K562 (cell line): Measurements from ENCODE around the gene CBL. TPM values are rescaled to one million over a fixed set of nuclear protein-coding genes. Genes with fewer than 3 reads are reported as not detected.

Source experiments
- ATAC-seq: fragments of 200-7000 bp; cut with Tn5 transposase; 3 replicates; pipeline ENCODE4 v1.9.1; 2020; ENCODE audit warnings: moderate library complexity
- BruUV-seq: library from RNA; stranded (reverse); fragments of 400-500 nt; replicated peaks from 2 replicates; lab custom pipeline; 2021; lab: Mats Ljungman, UMichigan
- CTCF ChIA-PET: fragments of 300-600 bp; formaldehyde crosslinking; extraction: SDS; loops from one replicate; lab custom pipeline; 2021; ENCODE audit warnings: low intra/inter-chr PET ratio; lab: Yijun Ruan, JAX
- POLR2A ChIA-PET: fragments of 300-600, 350-650 bp; sonication (Branson Sonifier 250); formaldehyde crosslinking; extraction: SDS; loops from one replicate; lab custom pipeline; 2021; ENCODE audit warnings: antibody characterized with exemption, inconsistent platforms; lab: Yijun Ruan, JAX
- DNase-seq, 4 experiments: peaks; one replicate each; pipeline versions ENCODE4 v3.0.0 to v3.0.0-alpha.2; 2011 to 2018; ENCODE audit warnings: low spot score in 3 of 4, mixed read lengths in 3 of 4; ENCODE audit errors: extremely low read depth in 1 of 4
- FAIRE-seq: peaks from 2 replicates; lab custom pipeline; 2011; peaks lifted over from hg19 to GRCh38; lab: Jason Lieb, UNC
- H2AFZ ChIP-seq: 2 replicates; pipeline ENCODE4 v1.6.0; 2011; ENCODE audit warnings: low read depth, low read length, control low read depth, inconsistent platforms
- H3K27ac ChIP-seq: fragments of 200-600 bp; 3 replicates; pipeline ENCODE4 v1.8.0; 2011; ENCODE audit warnings: low read depth, mild to moderate bottlenecking, control low read depth, inconsistent platforms, low read length, moderate library complexity, mixed read lengths; ENCODE audit errors: extremely low read depth
- H3K27me3 ChIP-seq, 2 experiments: fragments of 300-600 bp in 1 of 2; 2 replicates in 1 of 2; 3 replicates in 1 of 2; pipeline versions ENCODE4 v1.6.0 to v1.8.0; 2011; ENCODE audit warnings: inconsistent platforms in 2 of 2, low read length in 2 of 2, mild to moderate bottlenecking in 1 of 2, mixed read lengths in 1 of 2, moderate library complexity in 1 of 2; ENCODE audit not compliant: control insufficient read depth in 2 of 2, insufficient read depth in 2 of 2
- H3K36me3 ChIP-seq: fragments of 300-600 bp; 3 replicates; pipeline ENCODE4 v1.8.0; 2011; ENCODE audit warnings: mild to moderate bottlenecking, low read length, inconsistent platforms; ENCODE audit not compliant: control insufficient read depth, insufficient read depth
- H3K4me1 ChIP-seq, 2 experiments: fragments of 200-600 bp in 1 of 2; replicated peaks in 1 of 2; 2 replicates in 1 of 2; 3 replicates in 1 of 2; pipeline versions ENCODE4 v1.5.1 to v1.8.0; 2011; ENCODE audit warnings: inconsistent platforms in 2 of 2, low read length in 2 of 2, mild to moderate bottlenecking in 1 of 2, mixed read lengths in 1 of 2, moderate library complexity in 1 of 2; ENCODE audit not compliant: control insufficient read depth in 2 of 2, insufficient read depth in 2 of 2
- H3K4me2 ChIP-seq: 2 replicates; pipeline ENCODE4 v1.6.1; 2011; ENCODE audit warnings: low read length, control low read depth, inconsistent platforms, mixed read lengths; ENCODE audit not compliant: insufficient read depth
- H3K4me3 ChIP-seq: fragments of 200-600 bp; sonication (generic), shearing (Covaris generic); 2 replicates; pipeline ENCODE4 v1.5.1; 2016; ENCODE audit warnings: control low read depth, inconsistent platforms
- H3K79me2 ChIP-seq: fragments of 200-600 bp; 3 replicates; pipeline ENCODE4 v1.8.0; 2011; ENCODE audit warnings: low read length, inconsistent platforms; ENCODE audit not compliant: control insufficient read depth, insufficient read depth
- H3K9ac ChIP-seq, 2 experiments: 2 replicates each; pipeline versions ENCODE4 v1.6.0 to v1.6.1; 2011; ENCODE audit warnings: low read depth in 2 of 2, low read length in 2 of 2, control low read depth in 1 of 2, inconsistent platforms in 1 of 2, mild to moderate bottlenecking in 1 of 2, mixed read lengths in 1 of 2; ENCODE audit not compliant: insufficient read depth in 1 of 2
- H3K9me1 ChIP-seq: one replicate; pipeline ENCODE4 v1.6.0; 2011; ENCODE audit warnings: inconsistent platforms, mild to moderate bottlenecking, low read length, moderate library complexity; ENCODE audit not compliant: control insufficient read depth, insufficient read depth
- H3K9me3 ChIP-seq: replicated peaks from 2 replicates; pipeline ENCODE4 v1.5.1; 2011; ENCODE audit warnings: low read depth, low read length, inconsistent platforms; ENCODE audit not compliant: control insufficient read depth, insufficient read depth
- H4K20me1 ChIP-seq: replicated peaks from 2 replicates; pipeline ENCODE4 v1.6.1; 2011; ENCODE audit warnings: low read length, inconsistent platforms, mixed read lengths; ENCODE audit not compliant: control insufficient read depth, insufficient read depth
- ATF7 ChIP-seq: fragments of 450-650 bp; IDR thresholded peaks from 2 replicates; pipeline ENCODE4 v1.7.1; 2014; ENCODE audit warnings: mild to moderate bottlenecking, moderate library complexity
- CREB1 ChIP-seq, 2 experiments: sonication (generic) in 1 of 2; formaldehyde crosslinking in 1 of 2; IDR thresholded peaks; 2 replicates each; pipeline versions ENCODE4 v1.6.1 to v1.8.0; 2012 to 2022; ENCODE audit warnings: inconsistent platforms in 1 of 2, mild to moderate bottlenecking in 1 of 2, missing genetic modification reagents in 1 of 2, moderate library complexity in 1 of 2
- ETS1 ChIP-seq: conservative IDR thresholded peaks from 2 replicates; pipeline ENCODE4 v1.6.1; 2011; ENCODE audit warnings: low read depth, mild to moderate bottlenecking, low read length; ENCODE audit not compliant: control insufficient read depth
- GTF2A2 ChIP-seq: IDR thresholded peaks from 2 replicates; pipeline ENCODE4 v1.6.1; 2016; ENCODE audit warnings: mild to moderate bottlenecking, missing genetic modification characterization, missing compliant biosample characterization
- JUN ChIP-seq, 2 experiments: sonication (generic) in 1 of 2; formaldehyde crosslinking in 1 of 2; IDR thresholded peaks; 2 replicates each; pipeline versions ENCODE4 v1.6.1 to v1.8.0; 2012 to 2022; ENCODE audit warnings: borderline replicate concordance in 2 of 2, mild to moderate bottlenecking in 2 of 2, improper control_type of control experiment in 1 of 2, low read depth in 1 of 2, low read length in 1 of 2, missing genetic modification reagents in 1 of 2
- KAT2B ChIP-seq: IDR thresholded peaks from one replicate; pipeline ENCODE4 v1.6.1; 2012; ENCODE audit warnings: low read depth, mild to moderate bottlenecking, control low read depth, inconsistent platforms, low read length, moderate library complexity
- NR4A1 ChIP-seq, 2 experiments: fragments of 250-450 bp in 1 of 2; fragments of 450-650 bp in 1 of 2; sonication (Bioruptor Pico) in 1 of 2; IDR thresholded peaks; 2 replicates each; pipeline versions ENCODE4 v1.4.0 to v1.6.1; 2016 to 2020; ENCODE audit warnings: mild to moderate bottlenecking in 2 of 2, missing compliant biosample characterization in 1 of 2, missing genetic modification characterization in 1 of 2, moderate library complexity in 1 of 2
- POLR2G ChIP-seq: fragments of 200-400 bp; formaldehyde crosslinking; IDR thresholded peaks from 2 replicates; pipeline ENCODE4 v1.6.1; 2017; ENCODE audit warnings: low read depth, mild to moderate bottlenecking, antibody characterized with exemption, low read length, moderate library complexity
- SMAD3 ChIP-seq: fragments of 450-650 bp; formaldehyde crosslinking; conservative IDR thresholded peaks from 2 replicates; pipeline ENCODE4 v1.4.0; 2020; ENCODE audit warnings: mild to moderate bottlenecking
- SMAD4 ChIP-seq: fragments of 250-450 bp; sonication (Bioruptor Pico); conservative IDR thresholded peaks from 2 replicates; pipeline ENCODE4 v1.8.0; 2021; ENCODE audit warnings: inconsistent platforms, mild to moderate bottlenecking, moderate library complexity
- ZNF639 ChIP-seq, 2 experiments: fragments of 200-800 bp in 1 of 2; sonication (Bioruptor generic) in 1 of 2; sonication (generic) in 1 of 2; formaldehyde crosslinking in 1 of 2; IDR thresholded peaks in 1 of 2; conservative IDR thresholded peaks in 1 of 2; 2 replicates each; pipeline versions ENCODE4 v1.5.0 to v1.6.1; 2016 to 2020; ENCODE audit warnings: missing compliant biosample characterization in 1 of 2, missing genetic modification characterization in 1 of 2, missing genetic modification reagents in 1 of 2
- WGBS: fragments of 100-300 bp; shearing (Covaris generic); methylation state at CpG from one replicate; pipeline ENCODE4 v1.1.6; 2016; ENCODE audit warnings: low coverage, mixed read lengths; ENCODE audit not compliant: insufficient coverage; ENCODE audit errors: missing lambda C conversion rate; 5-methylcytosine and 5-hydroxymethylcytosine counted together
- in situ Hi-C: fragments of 300-500 bp; cut with MboI; formaldehyde crosslinking; loops from 4 replicates; pipeline ENCODE4 v1.15.0; 2018; ENCODE audit warnings: inconsistent platforms, mixed read lengths
- intact Hi-C: fragments of 100-400 bp; cut with micrococcal nuclease; formaldehyde crosslinking; loops from 2 replicates; pipeline ENCODE4 v1.14.2; 2022
- polyA plus RNA-seq, 8 experiments: library from polyadenylated mRNA; depleted of rRNA in 4 of 8; stranded (reverse) in 5 of 8; unstranded in 3 of 8; fragments of >200 nt; fragmentation: Nextera tagmentation in 2 of 8; fragmentation: Illumina TruSeq in 1 of 8; extraction: Ambion mirVana in 2 of 8; extraction: Trizol in 1 of 8; gene quantifications; 2 replicates each; pipeline versions ENCODE4 v1.2.1 to v1.2.3, GENCODE V29; 2011 to 2014; ENCODE audit warnings: inconsistent platforms in 1 of 8, missing spikeins in 1 of 8
- total RNA-seq, 7 experiments: library from RNA; depleted of rRNA in 6 of 7; stranded (reverse); fragments of >200 nt in 6 of 7; fragmentation: Illumina TruSeq in 2 of 7; extraction: Trizol in 2 of 7; gene quantifications; 2 replicates each; pipeline versions ENCODE4 v1.2.1 to v1.2.3, GENCODE V29; 2011 to 2021; ENCODE audit warnings: low replicate concordance in 1 of 7
- TF ChIP-seq, protein P1 (sequence below): sonication (generic); formaldehyde crosslinking; IDR thresholded peaks from 2 replicates; pipeline ENCODE4 v1.8.1; 2022; ENCODE audit warnings: missing genetic modification reagents
- TF ChIP-seq, protein P2 (sequence below): sonication (generic); formaldehyde crosslinking; IDR thresholded peaks from 2 replicates; pipeline ENCODE4 v1.8.0; 2022; ENCODE audit warnings: mild to moderate bottlenecking, low read depth, missing genetic modification reagents

Gene CBL
- total and polyA plus RNA-seq, 9 of the 15 experiments (the other 6 are each of a cell fraction or from before 2014, with no cell fraction given): 3.2 to 24.9 (median 9.9) TPM

GRCh38 chr11:119316729-119317591 lies 110.8 kb downstream of the CBL start, which contains the start of gene MCAM:
MCAM (minus strand) TSS chr11:119317130; CDS start chr11:119317101, 29 bp downstream.
- H3K9me1 ChIP-seq: no peaks in the 10 kb centered on the region
- CTCF ChIA-PET: no interaction called here
- FAIRE-seq: no peak
- peak; percentile 52 for ATAC-seq
- H3K4me2 ChIP-seq: peak within 1 kb of the TSS; percentile 92
- peak within 1 kb of the TSS; percentile 79 to 91 for H3K9ac ChIP-seq
- peaks cover 30% of the 10 kb centered on the region; the same call in 2 of the 3 replicates for H3K36me3 ChIP-seq
- BruUV-seq: no TSS peak
- peak; percentile 74 to 93 (median 90) for DNase-seq
- in situ Hi-C loops: no loop called here
- WGBS: 2% methylated on average over 39 of the region's 74 CpGs
- H3K79me2 ChIP-seq: peaks cover 29% of the 10 kb centered on the region; the same call in 2 of the 3 replicates
- peak within 1 kb of the TSS; percentile 80 for H2AFZ ChIP-seq
- no peaks in the 10 kb centered on the region; a peak in 1 of 5 replicates for H3K27me3 ChIP-seq
- H3K4me1 ChIP-seq: peaks cover 43 to 75% of the 10 kb centered on the region in 2 experiments
- no peaks in the 10 kb centered on the region for H3K9me3 ChIP-seq
- H3K4me3 ChIP-seq: peak within 1 kb of the TSS; percentile 56
- POLR2A ChIA-PET: interaction anchor here (0.6 to 5.1 kb wide), 12 partner anchors 8 to 222 kb away, joined by 3 to 22 read pairs (median 4); partner anchors contain the start of gene RNF26
- H3K27ac ChIP-seq: peak within 1 kb of the TSS; percentile 93
- H4K20me1 ChIP-seq: 0 out of 2 replicates have a peak, but pooled peaks cover 6% of the 10 kb centered on the region
- intact Hi-C loops: loop anchor here (5.0 kb wide), 1 partner anchor 405 kb away; no protein-coding TSS in a partner anchor
- TF ChIP-seq NR4A1 (CRISPR knock-in tag; IDR thresholded peaks at IDR 0.05) (0 out of 2 replicates have a peak, but pooled peaks have one; percentile 13), NR4A1 (tag; IDR thresholded peaks at IDR 0.05) (no peak), GTF2A2 (no peak), CREB1 (IDR thresholded peaks at IDR 0.05) (no peak), CREB1 (CRISPR knock-in tag; IDR thresholded peaks at IDR 0.05) (peak; percentile 41), SMAD4 (peak; percentile 50; the same call in 1 of the 2 replicates), KAT2B (no peak), POLR2G (peak; percentile 92), ETS1 (peak; percentile 58; the same call in 1 of the 2 replicates), SMAD3 (CRISPR knock-in tag) (no peak), ZNF639 (CRISPR knock-in tag; conservative IDR thresholded peaks at IDR 0.05 in 1 of 2, IDR thresholded peaks at IDR 0.05 in 1 of 2) (no peak), JUN (IDR thresholded peaks at IDR 0.05; ENCODE audit: borderline replicate concordance, low read depth, low read length) (no peak; the same call in 1 of the 2 replicates), JUN (CRISPR knock-in tag; IDR thresholded peaks at IDR 0.05; ENCODE audit: borderline replicate concordance) (no peak), ATF7 (peak; percentile 63)
- TF ChIP-seq, protein P1, sequence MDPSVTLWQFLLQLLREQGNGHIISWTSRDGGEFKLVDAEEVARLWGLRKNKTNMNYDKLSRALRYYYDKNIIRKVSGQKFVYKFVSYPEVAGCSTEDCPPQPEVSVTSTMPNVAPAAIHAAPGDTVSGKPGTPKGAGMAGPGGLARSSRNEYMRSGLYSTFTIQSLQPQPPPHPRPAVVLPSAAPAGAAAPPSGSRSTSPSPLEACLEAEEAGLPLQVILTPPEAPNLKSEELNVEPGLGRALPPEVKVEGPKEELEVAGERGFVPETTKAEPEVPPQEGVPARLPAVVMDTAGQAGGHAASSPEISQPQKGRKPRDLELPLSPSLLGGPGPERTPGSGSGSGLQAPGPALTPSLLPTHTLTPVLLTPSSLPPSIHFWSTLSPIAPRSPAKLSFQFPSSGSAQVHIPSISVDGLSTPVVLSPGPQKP (CRISPR knock-in tag): no peak
- TF ChIP-seq, protein P2, sequence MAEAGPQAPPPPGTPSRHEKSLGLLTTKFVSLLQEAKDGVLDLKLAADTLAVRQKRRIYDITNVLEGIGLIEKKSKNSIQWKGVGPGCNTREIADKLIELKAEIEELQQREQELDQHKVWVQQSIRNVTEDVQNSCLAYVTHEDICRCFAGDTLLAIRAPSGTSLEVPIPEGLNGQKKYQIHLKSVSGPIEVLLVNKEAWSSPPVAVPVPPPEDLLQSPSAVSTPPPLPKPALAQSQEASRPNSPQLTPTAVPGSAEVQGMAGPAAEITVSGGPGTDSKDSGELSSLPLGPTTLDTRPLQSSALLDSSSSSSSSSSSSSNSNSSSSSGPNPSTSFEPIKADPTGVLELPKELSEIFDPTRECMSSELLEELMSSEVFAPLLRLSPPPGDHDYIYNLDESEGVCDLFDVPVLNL (CRISPR knock-in tag): no peak
